ENCODE measurements around the gene PDRG1. TPM values are rescaled to one million over a fixed set of nuclear protein-coding genes. Genes with fewer than 3 reads are reported as not detected.
"Not testable (repeated sequence)": the region's sequence is repeated elsewhere in the genome, so short reads cannot be mapped to it uniquely, and the experiment has no call there.

Gene PDRG1
- total RNA-seq, 2 donors from 2014 or later, result 11.4 to 30.3 TPM

- H3K9me3 ChIP-seq, result no peaks in the 10 kb centered on the region
- H3K4me3 ChIP-seq, result no peak overlapping the region
- H3K27ac ChIP-seq, result no peak overlapping the region
- no peaks in the 10 kb centered on the region for H3K27me3 ChIP-seq (replicated peaks; ENCODE audit: insufficient read depth)
- DNase-seq (ENCODE audit: low spot score), result no peak
- 61% methylated on average over 9 of the region's 9 CpGs for WGBS
- TF ChIP-seq POLR2A (IDR thresholded peaks at IDR 0.05), result no peak
- H3K36me3 ChIP-seq, result no peaks in the 10 kb centered on the region
- H3K4me1 ChIP-seq (replicated peaks), result no peaks in the 10 kb centered on the region
- intact Hi-C loops (cut with DNase I), result no loop called here
Observed at GRCh38 chr20:31925631-31926030, 26.2 kb downstream of the PDRG1 start.

GRCh38 chr20:31924561-31924960 is 27.3 kb downstream of the PDRG1 start:
- TF ChIP-seq POLR2A (IDR thresholded peaks at IDR 0.05), result no peak
- Histone ChIP-seq H3K36me3 (no peaks in the 10 kb centered on the region), H3K27me3 (replicated peaks; ENCODE audit: insufficient read depth) (no peaks in the 10 kb centered on the region), H3K27ac (no peak overlapping the region), H3K4me1 (replicated peaks) (no peaks in the 10 kb centered on the region), H3K9me3 (no peaks in the 10 kb centered on the region), H3K4me3 (no peak overlapping the region)
- DNase-seq (ENCODE audit: low spot score), result no peak
- WGBS, result 94% methylated on average over 8 of the region's 8 CpGs
- intact Hi-C loops (cut with DNase I), result no loop called here

- Histone ChIP-seq H3K27ac (no peak overlapping the region), H3K4me1 (replicated peaks) (no peaks in the 10 kb centered on the region), H3K9me3 (no peaks in the 10 kb centered on the region), H3K36me3 (no peaks in the 10 kb centered on the region), H3K27me3 (replicated peaks; ENCODE audit: insufficient read depth) (no peaks in the 10 kb centered on the region), H3K4me3 (no peak overlapping the region)
- TF ChIP-seq CTCF (IDR thresholded peaks at IDR 0.05) (no peak), POLR2A (IDR thresholded peaks at IDR 0.05) (no peak), POLR2AphosphoS5 (IDR thresholded peaks at IDR 0.05) (no peak)
- intact Hi-C loops (cut with DNase I), result no loop called here
- DNase-seq (ENCODE audit: low spot score), result no peak
- 58% methylated on average over 13 of the region's 13 CpGs for WGBS
Observed at GRCh38 chr20:31923388-31924331, 28.2 kb downstream of the PDRG1 start.

GRCh38 chr20:31922588-31922987 is 29.3 kb downstream of the PDRG1 start:
- intact Hi-C loops (cut with DNase I), result no loop called here
- H3K4me1 ChIP-seq (replicated peaks), result no peaks in the 10 kb centered on the region
- no peak for TF ChIP-seq POLR2AphosphoS5 (IDR thresholded peaks at IDR 0.05)
- no peak for TF ChIP-seq POLR2A (IDR thresholded peaks at IDR 0.05)
- TF ChIP-seq CTCF (IDR thresholded peaks at IDR 0.05), result no peak
- H3K27ac ChIP-seq, result no peak overlapping the region
- WGBS, result 91% methylated on average over 4 of the region's 4 CpGs
- H3K36me3 ChIP-seq, result no peaks in the 10 kb centered on the region
- DNase-seq (ENCODE audit: low spot score), result no peak
- no peaks in the 10 kb centered on the region for H3K27me3 ChIP-seq (replicated peaks; ENCODE audit: insufficient read depth)
- H3K9me3 ChIP-seq, result no peaks in the 10 kb centered on the region
- H3K4me3 ChIP-seq, result no peak overlapping the region

- Histone ChIP-seq H3K4me3 (no peak overlapping the region), H3K36me3 (no peaks in the 10 kb centered on the region), H3K9me3 (no peaks in the 10 kb centered on the region), H3K27ac (no peak overlapping the region), H3K4me1 (replicated peaks) (no peaks in the 10 kb centered on the region), H3K27me3 (replicated peaks; ENCODE audit: insufficient read depth) (no peaks in the 10 kb centered on the region)
- intact Hi-C loops (cut with DNase I), result no loop called here
- no peak for DNase-seq (ENCODE audit: low spot score)
- WGBS, result 81% methylated on average over 4 of the region's 4 CpGs
- TF ChIP-seq CTCF (IDR thresholded peaks at IDR 0.05) (no peak), POLR2AphosphoS5 (IDR thresholded peaks at IDR 0.05) (no peak), POLR2A (IDR thresholded peaks at IDR 0.05) (no peak)
Observed at GRCh38 chr20:31922181-31922580, 29.7 kb downstream of the PDRG1 start.

GRCh38 chr20:31921480-31921879 is 30.4 kb downstream of the PDRG1 start:
- H3K4me1 ChIP-seq (replicated peaks); H3K4me3 ChIP-seq; H3K27ac ChIP-seq; intact Hi-C loops (cut with DNase I); H3K36me3 ChIP-seq; H3K9me3 ChIP-seq; DNase-seq (ENCODE audit: low spot score); H3K27me3 ChIP-seq (replicated peaks; ENCODE audit: insufficient read depth): not testable (repeated sequence)
- 89% methylated on average over 5 of the region's 5 CpGs for WGBS

Data from prostate gland (tissue), 2 donors.